Memory B cell (primary cell): ENCODE data around the gene RASGRP4.

Experiments used
- ATAC-seq: fragments of 150-1000 bp; cut with Tn5 transposase; 2 replicates; pipeline ENCODE4 v1.10.0; 2021; ENCODE audit warnings: low read depth, mild to moderate bottlenecking, moderate library complexity
- DNase-seq, 2 donors: peaks; one replicate each; pipeline ENCODE4 v3.0.0; 2022; ENCODE audit warnings: low spot score in 2 of 2
- H3K27ac Mint-ChIP-seq: one replicate; pipeline ENCODE4 v1.8.0; 2022; ENCODE audit warnings: mild to moderate bottlenecking, moderate library complexity, mixed read lengths
- H3K27me3 Mint-ChIP-seq: one replicate; pipeline ENCODE4 v1.8.0; 2022; ENCODE audit warnings: mixed read lengths
- H3K36me3 Mint-ChIP-seq: one replicate; pipeline ENCODE4 v1.8.0; 2022; ENCODE audit warnings: mild to moderate bottlenecking, mixed read lengths
- H3K4me1 Mint-ChIP-seq: one replicate; pipeline ENCODE4 v1.8.0; 2022; ENCODE audit warnings: mixed read lengths
- H3K4me3 Mint-ChIP-seq: one replicate; pipeline ENCODE4 v1.8.0; 2022; ENCODE audit warnings: mild to moderate bottlenecking, moderate library complexity, mixed read lengths
- H3K9me3 Mint-ChIP-seq: one replicate; pipeline ENCODE4 v1.8.0; 2022; ENCODE audit warnings: mixed read lengths

Gene RASGRP4

GRCh38 chr19:38400361-38400760 lies 25.7 kb downstream of the RASGRP4 start:
- no peak overlapping the region for H3K4me3 Mint-ChIP-seq
- no peak overlapping the region for H3K27ac Mint-ChIP-seq
- no peak for DNase-seq
- H3K36me3 Mint-ChIP-seq: peaks cover 3% of the 10 kb centered on the region
- H3K4me1 Mint-ChIP-seq: peaks cover 7% of the 10 kb centered on the region
- no peak for ATAC-seq
- peaks cover 12% of the 10 kb centered on the region for H3K27me3 Mint-ChIP-seq
- H3K9me3 Mint-ChIP-seq: no peaks in the 10 kb centered on the region

GRCh38 chr19:38399537-38399936 lies 26.5 kb downstream of the RASGRP4 start:
- ATAC-seq (no peak), DNase-seq (no peak)
- Mint-ChIP-seq H3K4me3 (no peak overlapping the region), H3K4me1 (peaks cover 13% of the 10 kb centered on the region), H3K36me3 (no peaks in the 10 kb centered on the region), H3K27me3 (peaks cover 12% of the 10 kb centered on the region), H3K9me3 (no peaks in the 10 kb centered on the region), H3K27ac (no peak overlapping the region)

- no peaks in the 10 kb centered on the region for H3K9me3 Mint-ChIP-seq
- H3K36me3 Mint-ChIP-seq: no peaks in the 10 kb centered on the region
- no peak overlapping the region for H3K4me3 Mint-ChIP-seq
- DNase-seq: no peak
- no peak overlapping the region for H3K27ac Mint-ChIP-seq
- peaks cover 12% of the 10 kb centered on the region for H3K27me3 Mint-ChIP-seq
- peaks cover 12% of the 10 kb centered on the region for H3K4me1 Mint-ChIP-seq
- no peak for ATAC-seq
Measured at GRCh38 chr19:38399081-38399480, 26.9 kb downstream of the RASGRP4 start.

GRCh38 chr19:38395381-38396114 lies 30.5 kb downstream of the RASGRP4 start:
- Mint-ChIP-seq H3K36me3 (no peaks in the 10 kb centered on the region), H3K9me3 (no peaks in the 10 kb centered on the region), H3K4me1 (peaks cover 8% of the 10 kb centered on the region), H3K4me3 (peak overlapping the region; percentile 59), H3K27ac (no peak overlapping the region), H3K27me3 (peaks cover 14% of the 10 kb centered on the region)
- DNase-seq (no peak), ATAC-seq (peak; percentile 67)

- DNase-seq: no peak
- Mint-ChIP-seq H3K9me3 (no peaks in the 10 kb centered on the region), H3K4me3 (peak overlapping the region; percentile 59), H3K36me3 (no peaks in the 10 kb centered on the region), H3K27ac (no peak overlapping the region), H3K4me1 (peaks cover 13% of the 10 kb centered on the region), H3K27me3 (peaks cover 15% of the 10 kb centered on the region)
- ATAC-seq: peak; percentile 77
Measured at GRCh38 chr19:38394488-38394887, 31.5 kb downstream of the RASGRP4 start.

GRCh38 chr19:38392707-38393308 lies 33.2 kb downstream of the RASGRP4 start:
- DNase-seq (no peak), ATAC-seq (no peak)
- Mint-ChIP-seq H3K4me1 (peaks cover 19% of the 10 kb centered on the region), H3K9me3 (no peaks in the 10 kb centered on the region), H3K27ac (no peak overlapping the region), H3K27me3 (peaks cover 17% of the 10 kb centered on the region), H3K36me3 (peaks cover 2% of the 10 kb centered on the region), H3K4me3 (no peak overlapping the region)

- Mint-ChIP-seq H3K4me1 (peaks cover 24% of the 10 kb centered on the region), H3K27ac (no peak overlapping the region), H3K27me3 (peaks cover 17% of the 10 kb centered on the region), H3K36me3 (peaks cover 3% of the 10 kb centered on the region), H3K9me3 (no peaks in the 10 kb centered on the region), H3K4me3 (no peak overlapping the region)
- ATAC-seq (no peak), DNase-seq (no peak)
Measured at GRCh38 chr19:38391911-38392464, 34.0 kb downstream of the RASGRP4 start.

- ATAC-seq: no peak
- Mint-ChIP-seq H3K9me3 (no peaks in the 10 kb centered on the region), H3K27ac (no peak overlapping the region), H3K36me3 (peaks cover 3% of the 10 kb centered on the region), H3K4me1 (peaks cover 24% of the 10 kb centered on the region), H3K27me3 (peaks cover 17% of the 10 kb centered on the region), H3K4me3 (no peak overlapping the region)
- DNase-seq: no peak
Measured at GRCh38 chr19:38389957-38390924, 35.8 kb downstream of the RASGRP4 start.

- H3K27me3 Mint-ChIP-seq: peaks cover 22% of the 10 kb centered on the region
- no peak overlapping the region for H3K27ac Mint-ChIP-seq
- H3K9me3 Mint-ChIP-seq: no peaks in the 10 kb centered on the region
- ATAC-seq (no peak), DNase-seq (no peak)
- H3K4me3 Mint-ChIP-seq: peak overlapping the region; percentile 32
- H3K36me3 Mint-ChIP-seq: peaks cover 8% of the 10 kb centered on the region
- H3K4me1 Mint-ChIP-seq: peaks cover 18% of the 10 kb centered on the region
Measured at GRCh38 chr19:38389101-38389925, 36.7 kb downstream of the RASGRP4 start.

GRCh38 chr19:38388349-38389100 lies 37.5 kb downstream of the RASGRP4 start, which contains the start of gene SPRED3:
SPRED3 (plus strand) TSS chr19:38388697; CDS start chr19:38390303, 1,606 bp downstream.
- Mint-ChIP-seq H3K4me1 (peaks cover 16% of the 10 kb centered on the region), H3K9me3 (no peaks in the 10 kb centered on the region), H3K36me3 (peaks cover 10% of the 10 kb centered on the region), H3K4me3 (peak within 1 kb of the TSS; percentile 92), H3K27ac (peak within 1 kb of the TSS; percentile 62), H3K27me3 (peaks cover 20% of the 10 kb centered on the region)
- ATAC-seq (peak; percentile 2), DNase-seq (no peak)

GRCh38 chr19:38387550-38388348 lies 38.3 kb downstream of the RASGRP4 start, which contains the start of gene GGN:
GGN (minus strand) TSS chr19:38388034; CDS start chr19:38387261, 773 bp downstream.
- Mint-ChIP-seq H3K4me3 (peak within 1 kb of the TSS; percentile 92), H3K27ac (peak within 1 kb of the TSS; percentile 62), H3K36me3 (peaks cover 17% of the 10 kb centered on the region), H3K4me1 (peaks cover 16% of the 10 kb centered on the region), H3K27me3 (peaks cover 20% of the 10 kb centered on the region), H3K9me3 (no peaks in the 10 kb centered on the region)
- ATAC-seq (peak; percentile 74), DNase-seq (peak; percentile 66 to 76)
